GM12878 (cell line): ENCODE data around the gene MAP3K10. TPM values are rescaled to one million over a fixed set of nuclear protein-coding genes. Genes with fewer than 3 reads are reported as not detected.

Experiments
- ATAC-seq: fragments of 200-7000 bp; cut with Tn5 transposase; 3 replicates; pipeline ENCODE4 v1.9.1; 2020; ENCODE audit warnings: mild to moderate bottlenecking, moderate library complexity
- BruUV-seq: library from RNA; stranded (reverse); fragments of 400-500 nt; replicated peaks from 2 replicates; lab custom pipeline; 2021; lab: Mats Ljungman, UMichigan
- CTCF ChIA-PET: fragments of 300-600 bp; sonication (Branson Sonifier 250); formaldehyde crosslinking; extraction: SDS; loops from one replicate; lab custom pipeline; 2021; ENCODE audit warnings: inconsistent platforms; lab: Yijun Ruan, JAX
- POLR2A ChIA-PET: fragments of 350-600 bp; formaldehyde crosslinking; extraction: SDS; loops from one replicate; lab custom pipeline; 2021; ENCODE audit warnings: inconsistent platforms; lab: Charles Lee
- RAD21 ChIA-PET: fragments of 300-600 bp; sonication (Branson Sonifier 250); formaldehyde crosslinking; loops from one replicate; lab custom pipeline; 2023; ENCODE audit warnings: antibody characterized with exemption; ENCODE audit not compliant: unreplicated experiment; lab: Charles Lee
- SMC1A ChIA-PET: fragments of 300-600 bp; sonication (Branson Sonifier 250); formaldehyde crosslinking; loops from one replicate; lab custom pipeline; 2023; ENCODE audit not compliant: unreplicated experiment, uncharacterized antibody; lab: Charles Lee
- DNase-seq: peaks from one replicate; pipeline ENCODE4 v3.0.0-alpha.2; 2011; ENCODE audit warnings: low read depth, low spot score
- FAIRE-seq: peaks from 3 replicates; lab custom pipeline; 2011; peaks lifted over from hg19 to GRCh38; lab: Jason Lieb, UNC
- H2AFZ ChIP-seq: 2 replicates; pipeline ENCODE4 v1.6.0; 2011; ENCODE audit warnings: low read depth, low read length, control low read depth; ENCODE audit not compliant: control insufficient read depth
- H3K27ac ChIP-seq: 2 replicates; pipeline ENCODE4 v1.5.1; 2011; ENCODE audit warnings: control low read depth; ENCODE audit not compliant: control insufficient read depth, insufficient read depth
- H3K27me3 ChIP-seq, 2 experiments: replicated peaks in 1 of 2; 2 replicates each; pipeline versions ENCODE4 v1.6.0 to v1.6.1; 2011; ENCODE audit warnings: low read length in 1 of 2; ENCODE audit not compliant: control insufficient read depth in 2 of 2, insufficient read depth in 2 of 2
- H3K36me3 ChIP-seq, 2 experiments: 2 replicates each; pipeline ENCODE4 v1.5.1; 2011; ENCODE audit warnings: low read length in 1 of 2; ENCODE audit not compliant: control insufficient read depth in 2 of 2, insufficient read depth in 2 of 2
- H3K4me1 ChIP-seq: 2 replicates; pipeline ENCODE4 v1.6.1; 2011; ENCODE audit warnings: mild to moderate bottlenecking, low read length, moderate library complexity, mixed read lengths; ENCODE audit not compliant: control insufficient read depth, insufficient read depth
- H3K4me2 ChIP-seq: 2 replicates; pipeline ENCODE4 v1.6.0; 2011; ENCODE audit warnings: control low read depth; ENCODE audit not compliant: control insufficient read depth, insufficient read depth
- H3K4me3 ChIP-seq: fragments of 200-600 bp; sonication (generic); 2 replicates; pipeline ENCODE4 v1.5.1; 2016
- H3K79me2 ChIP-seq: 2 replicates; pipeline ENCODE4 v1.6.0; 2011; ENCODE audit warnings: low read length; ENCODE audit not compliant: control insufficient read depth, insufficient read depth
- H3K9ac ChIP-seq: 2 replicates; pipeline ENCODE4 v1.8.0; 2011; ENCODE audit warnings: low read length, control low read depth, mixed read lengths; ENCODE audit not compliant: control insufficient read depth, insufficient read depth
- H3K9me3 ChIP-seq: replicated peaks from 3 replicates; pipeline ENCODE4 v1.5.1; 2011; ENCODE audit warnings: mild to moderate bottlenecking, low read length; ENCODE audit not compliant: control insufficient read depth, insufficient read depth
- H4K20me1 ChIP-seq: 2 replicates; pipeline ENCODE4 v1.6.0; 2011; ENCODE audit not compliant: control insufficient read depth, insufficient read depth
- CBFB ChIP-seq: IDR thresholded peaks from 2 replicates; pipeline ENCODE4 v1.6.1; 2016; ENCODE audit warnings: antibody characterized with exemption, low read depth
- CHD1 ChIP-seq: IDR thresholded peaks from 2 replicates; pipeline ENCODE4 v1.6.1; 2012; ENCODE audit warnings: low read depth, low read length, improper control_type of control experiment
- DPF2 ChIP-seq: fragments of 450-650 bp; IDR thresholded peaks from 2 replicates; pipeline ENCODE4 v1.6.1; 2017; ENCODE audit warnings: mild to moderate bottlenecking
- HDAC2 ChIP-seq: fragments of 200-600 bp; sonication (generic); IDR thresholded peaks from 2 replicates; pipeline ENCODE4 v1.6.1; 2017
- IKZF2 ChIP-seq, 2 experiments: fragments of 450-650 bp; IDR thresholded peaks; 2 replicates each; pipeline ENCODE4 v1.6.1; 2017; ENCODE audit warnings: mild to moderate bottlenecking in 2 of 2, moderate library complexity in 2 of 2
- MTA2 ChIP-seq: fragments of 450-650 bp; IDR thresholded peaks from 2 replicates; pipeline ENCODE4 v1.6.1; 2016; ENCODE audit warnings: low read depth, mild to moderate bottlenecking, moderate library complexity
- NR2C1 ChIP-seq: fragments of 450-650 bp; IDR thresholded peaks from 2 replicates; pipeline ENCODE4 v1.6.1; 2017; ENCODE audit warnings: antibody characterized with exemption, mild to moderate bottlenecking, moderate library complexity
- SPI1 ChIP-seq: IDR thresholded peaks from 2 replicates; pipeline ENCODE4 v1.6.1; 2011; ENCODE audit warnings: low read depth, mild to moderate bottlenecking, low read length, moderate library complexity, borderline replicate concordance; ENCODE audit not compliant: insufficient read depth
- YY1 ChIP-seq: IDR thresholded peaks from 2 replicates; pipeline ENCODE4 v1.6.1; 2011; ENCODE audit warnings: low read depth, mild to moderate bottlenecking, low read length
- ZNF384 ChIP-seq: IDR thresholded peaks from 2 replicates; pipeline ENCODE4 v1.6.1; 2012; ENCODE audit warnings: low read depth, mild to moderate bottlenecking, low read length, improper control_type of control experiment, borderline replicate concordance
- ZNF622 ChIP-seq: fragments of 450-650 bp; IDR thresholded peaks from 2 replicates; pipeline ENCODE4 v1.6.1; 2017; ENCODE audit warnings: mild to moderate bottlenecking, inconsistent platforms
- WGBS: methylation state at CpG from one replicate; pipeline ENCODE4 v1.1.6; 2016; ENCODE audit warnings: low lambda C conversion rate; ENCODE audit not compliant: insufficient replicate concordance, insufficient coverage; ENCODE audit errors: missing lambda C conversion rate; 5-methylcytosine and 5-hydroxymethylcytosine counted together
- in situ Hi-C: fragments of 300-500 bp; cut with MboI; formaldehyde crosslinking; loops from 9 replicates; pipeline ENCODE4 v1.14.3; 2018; ENCODE audit warnings: mixed read lengths
- intact Hi-C: fragments of 100-400 bp; cut with micrococcal nuclease; formaldehyde crosslinking; loops from one replicate; pipeline ENCODE4 v1.14.2; 2022; ENCODE audit not compliant: unreplicated experiment
- polyA plus RNA-seq, 11 experiments: library from polyadenylated mRNA; depleted of rRNA in 4 of 11; unstranded in 6 of 11; stranded (reverse) in 5 of 11; fragments of >200 nt; fragmentation: Nextera tagmentation in 4 of 11; fragmentation: Illumina TruSeq in 1 of 11; extraction: Ambion mirVana in 4 of 11; extraction: Trizol in 1 of 11; gene quantifications; 1 replicate in 1 of 11; 2 replicates in 10 of 11; pipeline versions ENCODE4 v1.2.1 to v1.2.3, GENCODE V29; 2011 to 2016; ENCODE audit warnings: inconsistent platforms in 2 of 11, missing spikeins in 2 of 11, low read depth in 1 of 11
- total RNA-seq, 4 experiments: library from RNA; depleted of rRNA in 3 of 4; stranded (reverse); fragments of >200 nt in 3 of 4; fragmentation: Illumina TruSeq in 1 of 4; extraction: Trizol in 1 of 4; gene quantifications; 2 replicates each; pipeline versions ENCODE4 v1.2.1 to v1.2.3, GENCODE V29; 2013 to 2021
- TF ChIP-seq, protein P1 (sequence below): fragments of 450-650 bp; IDR thresholded peaks from 2 replicates; pipeline ENCODE4 v1.6.1; 2017; ENCODE audit warnings: mild to moderate bottlenecking, moderate library complexity
- TF ChIP-seq, protein P2 (sequence below): IDR thresholded peaks from 2 replicates; pipeline ENCODE4 v1.6.1; 2011; ENCODE audit warnings: borderline replicate concordance, low read depth, mild to moderate bottlenecking, moderate library complexity, mixed read lengths, low read length; ENCODE audit not compliant: insufficient read depth; ENCODE audit errors: extremely low read length
- TF ChIP-seq, protein P3 (sequence below): IDR thresholded peaks from 2 replicates; pipeline ENCODE4 v1.6.1; 2012; ENCODE audit warnings: low read depth, low read length, improper control_type of control experiment

Gene MAP3K10
- total and polyA plus RNA-seq, 10 of the 15 experiments (the other 5 are each of a cell fraction or from before 2014, with no cell fraction given) = 0.11 to 16.6 (median 2.6) TPM

DNA sequence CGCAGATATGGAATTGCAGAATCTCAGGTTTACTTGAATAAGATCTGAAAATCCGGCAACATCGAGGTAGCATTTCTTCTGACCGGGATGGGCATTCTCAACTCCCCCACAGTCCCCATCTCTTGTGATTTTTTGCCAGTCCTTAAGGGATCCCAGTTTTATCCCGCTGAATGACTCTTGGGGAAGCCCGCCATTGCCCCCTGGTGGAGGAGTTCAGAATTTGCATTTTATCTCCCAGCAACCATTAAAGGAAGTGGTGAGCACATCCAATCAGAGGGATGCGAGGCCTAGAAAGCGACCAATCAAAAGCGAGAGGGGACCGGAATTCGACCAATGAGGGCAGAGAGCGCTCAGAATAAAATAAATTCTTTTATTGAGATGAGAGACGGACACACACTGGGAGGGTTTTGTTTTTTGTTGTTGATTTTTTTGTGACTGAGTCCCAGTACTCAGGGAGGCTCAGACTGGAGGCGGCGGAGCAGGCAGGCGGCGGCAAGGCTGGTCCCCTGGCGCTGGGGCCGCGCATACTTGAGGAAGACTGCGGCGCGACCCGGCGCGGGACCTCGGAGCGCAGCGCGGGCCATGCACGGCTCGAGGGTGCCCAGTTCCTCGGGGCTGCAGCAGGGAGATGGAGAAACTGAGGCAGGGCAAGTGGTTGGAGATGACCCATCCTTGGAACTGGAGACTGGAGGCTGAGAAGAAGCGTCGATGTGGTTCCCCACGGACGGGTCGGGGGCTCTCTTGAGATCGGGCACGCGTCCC lies 30.8 kb downstream of the MAP3K10 start (continued):
- TF ChIP-seq, protein P1, sequence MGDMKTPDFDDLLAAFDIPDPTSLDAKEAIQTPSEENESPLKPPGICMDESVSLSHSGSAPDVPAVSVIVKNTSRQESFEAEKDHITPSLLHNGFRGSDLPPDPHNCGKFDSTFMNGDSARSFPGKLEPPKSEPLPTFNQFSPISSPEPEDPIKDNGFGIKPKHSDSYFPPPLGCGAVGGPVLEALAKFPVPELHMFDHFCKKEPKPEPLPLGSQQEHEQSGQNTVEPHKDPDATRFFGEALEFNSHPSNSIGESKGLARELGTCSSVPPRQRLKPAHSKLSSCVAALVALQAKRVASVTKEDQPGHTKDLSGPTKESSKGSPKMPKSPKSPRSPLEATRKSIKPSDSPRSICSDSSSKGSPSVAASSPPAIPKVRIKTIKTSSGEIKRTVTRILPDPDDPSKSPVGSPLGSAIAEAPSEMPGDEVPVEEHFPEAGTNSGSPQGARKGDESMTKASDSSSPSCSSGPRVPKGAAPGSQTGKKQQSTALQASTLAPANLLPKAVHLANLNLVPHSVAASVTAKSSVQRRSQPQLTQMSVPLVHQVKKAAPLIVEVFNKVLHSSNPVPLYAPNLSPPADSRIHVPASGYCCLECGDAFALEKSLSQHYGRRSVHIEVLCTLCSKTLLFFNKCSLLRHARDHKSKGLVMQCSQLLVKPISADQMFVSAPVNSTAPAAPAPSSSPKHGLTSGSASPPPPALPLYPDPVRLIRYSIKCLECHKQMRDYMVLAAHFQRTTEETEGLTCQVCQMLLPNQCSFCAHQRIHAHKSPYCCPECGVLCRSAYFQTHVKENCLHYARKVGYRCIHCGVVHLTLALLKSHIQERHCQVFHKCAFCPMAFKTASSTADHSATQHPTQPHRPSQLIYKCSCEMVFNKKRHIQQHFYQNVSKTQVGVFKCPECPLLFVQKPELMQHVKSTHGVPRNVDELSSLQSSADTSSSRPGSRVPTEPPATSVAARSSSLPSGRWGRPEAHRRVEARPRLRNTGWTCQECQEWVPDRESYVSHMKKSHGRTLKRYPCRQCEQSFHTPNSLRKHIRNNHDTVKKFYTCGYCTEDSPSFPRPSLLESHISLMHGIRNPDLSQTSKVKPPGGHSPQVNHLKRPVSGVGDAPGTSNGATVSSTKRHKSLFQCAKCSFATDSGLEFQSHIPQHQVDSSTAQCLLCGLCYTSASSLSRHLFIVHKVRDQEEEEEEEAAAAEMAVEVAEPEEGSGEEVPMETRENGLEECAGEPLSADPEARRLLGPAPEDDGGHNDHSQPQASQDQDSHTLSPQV = no peak
- TF ChIP-seq MTA2 = no peak
- no peak for TF ChIP-seq CHD1
- TF ChIP-seq ZNF622 = no peak
- TF ChIP-seq HDAC2 = no peak
- TF ChIP-seq, all 136 proteins: peak for 17

DNA sequence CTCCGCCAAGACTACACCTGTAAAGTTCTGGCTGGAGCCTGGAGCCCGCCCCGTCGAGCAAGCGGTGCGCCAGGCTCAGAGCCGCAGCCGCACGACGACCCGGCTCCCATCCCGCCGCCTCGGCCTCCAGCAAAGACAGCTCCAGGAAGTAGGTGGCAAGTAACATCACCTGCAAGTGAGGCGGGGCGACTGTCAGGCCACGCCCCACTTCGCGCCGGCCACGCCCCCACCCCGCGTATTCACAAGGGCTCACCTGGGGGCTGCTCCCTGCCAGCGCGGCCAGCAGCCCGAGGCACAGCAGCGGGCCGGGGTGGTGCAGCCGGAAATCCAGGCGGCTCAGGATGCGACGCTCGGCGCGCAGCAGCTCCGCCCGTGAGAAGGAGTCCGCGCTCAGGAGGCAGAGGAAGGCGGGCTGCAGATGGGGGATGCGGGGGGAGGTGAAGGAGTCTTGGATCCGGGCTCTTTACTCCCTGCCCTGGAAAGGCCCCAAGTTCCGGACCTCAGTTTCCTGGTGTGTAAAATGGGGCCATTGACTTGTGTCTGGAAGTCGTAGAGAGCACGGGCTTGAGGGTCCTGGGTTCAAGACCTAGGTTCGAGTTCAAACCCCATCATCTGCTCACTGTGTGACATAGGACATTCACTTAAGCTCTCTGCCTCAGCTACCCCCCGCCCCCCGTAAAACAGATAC lies 32.1 kb downstream of the MAP3K10 start:
- H3K9ac ChIP-seq = no peak overlapping the region
- DNase-seq (no peak), FAIRE-seq (no peak), ATAC-seq (no peak)
- RAD21 ChIA-PET = no interaction called here
- peaks cover 4% of the 10 kb centered on the region; the same call in 1 of the 3 replicates for H3K9me3 ChIP-seq
- H2AFZ ChIP-seq = no peak overlapping the region
- peaks cover 1 to 14% of the 10 kb centered on the region in 2 experiments; a peak in 3 of 4 replicates for H3K27me3 ChIP-seq
- no peak overlapping the region for H3K4me3 ChIP-seq
- H3K27ac ChIP-seq = no peak overlapping the region
- H3K36me3 ChIP-seq = no peaks in the 10 kb centered on the region
- in situ Hi-C loops (loop anchor here (5.0 kb wide), 1 partner anchor 81 kb away; no protein-coding TSS in a partner anchor), intact Hi-C loops (no loop called here)
- no peak overlapping the region for H3K4me2 ChIP-seq
- WGBS = 78% methylated on average over 48 of the region's 48 CpGs
- H4K20me1 ChIP-seq = no peaks in the 10 kb centered on the region
- H3K79me2 ChIP-seq = no peaks in the 10 kb centered on the region
- H3K4me1 ChIP-seq = no peaks in the 10 kb centered on the region
- no TSS peak for BruUV-seq
- CTCF ChIA-PET = interaction anchor here (1.5 kb wide), 1 partner anchor 83 kb away, joined by 3 read pairs; no protein-coding TSS in a partner anchor
- POLR2A ChIA-PET = interaction anchor here (0.5 kb wide), 1 partner anchor 139 kb away, joined by 4 read pairs; no protein-coding TSS in a partner anchor
- SMC1A ChIA-PET = interaction anchor here (1.4 kb wide), 1 partner anchor 83 kb away, joined by 3 read pairs; no protein-coding TSS in a partner anchor
- no peak for TF ChIP-seq YY1
- TF ChIP-seq IKZF2 (IDR thresholded peaks at IDR 0.05) = no peak
- TF ChIP-seq CBFB = no peak
- TF ChIP-seq, protein P2, sequence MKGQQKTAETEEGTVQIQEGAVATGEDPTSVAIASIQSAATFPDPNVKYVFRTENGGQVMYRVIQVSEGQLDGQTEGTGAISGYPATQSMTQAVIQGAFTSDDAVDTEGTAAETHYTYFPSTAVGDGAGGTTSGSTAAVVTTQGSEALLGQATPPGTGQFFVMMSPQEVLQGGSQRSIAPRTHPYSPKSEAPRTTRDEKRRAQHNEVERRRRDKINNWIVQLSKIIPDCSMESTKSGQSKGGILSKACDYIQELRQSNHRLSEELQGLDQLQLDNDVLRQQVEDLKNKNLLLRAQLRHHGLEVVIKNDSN = no peak
- no peak for TF ChIP-seq DPF2
- TF ChIP-seq, protein P3, sequence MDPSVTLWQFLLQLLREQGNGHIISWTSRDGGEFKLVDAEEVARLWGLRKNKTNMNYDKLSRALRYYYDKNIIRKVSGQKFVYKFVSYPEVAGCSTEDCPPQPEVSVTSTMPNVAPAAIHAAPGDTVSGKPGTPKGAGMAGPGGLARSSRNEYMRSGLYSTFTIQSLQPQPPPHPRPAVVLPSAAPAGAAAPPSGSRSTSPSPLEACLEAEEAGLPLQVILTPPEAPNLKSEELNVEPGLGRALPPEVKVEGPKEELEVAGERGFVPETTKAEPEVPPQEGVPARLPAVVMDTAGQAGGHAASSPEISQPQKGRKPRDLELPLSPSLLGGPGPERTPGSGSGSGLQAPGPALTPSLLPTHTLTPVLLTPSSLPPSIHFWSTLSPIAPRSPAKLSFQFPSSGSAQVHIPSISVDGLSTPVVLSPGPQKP = no peak
- no peak for TF ChIP-seq NR2C1
- no peak for TF ChIP-seq SPI1
- TF ChIP-seq ZNF384 = no peak
